Smooth muscle cell (in vitro differentiated cells): ENCODE results near the gene AKAP8L. TPM values are rescaled to one million over a fixed set of nuclear protein-coding genes. Genes with fewer than 3 reads are reported as not detected.

Experiments
- DNase-seq: peaks from one replicate; lab custom pipeline; 2025; ENCODE audit not compliant: unreplicated experiment; lab: John Stamatoyannopoulos, UW
- H2AFZ ChIP-seq: fragments of 200-600 bp; sonication (generic); 2 replicates; pipeline ENCODE4 v1.6.0; 2016; ENCODE audit warnings: antibody characterized with exemption, low read depth, mild to moderate bottlenecking
- H3F3A ChIP-seq: fragments of 200-600 bp; sonication (generic); 2 replicates; pipeline ENCODE4 v1.6.0; 2017; ENCODE audit warnings: antibody characterized with exemption, low read depth
- H3K27ac ChIP-seq: fragments of 200-600 bp; sonication (generic); 2 replicates; pipeline ENCODE4 v1.5.1; 2016; ENCODE audit warnings: low read depth, mild to moderate bottlenecking
- H3K27me3 ChIP-seq: fragments of 200-600 bp; sonication (generic); 2 replicates; pipeline ENCODE4 v1.6.1; 2016; ENCODE audit warnings: low read depth, mild to moderate bottlenecking
- H3K36me3 ChIP-seq: fragments of 200-600 bp; sonication (generic); 2 replicates; pipeline ENCODE4 v1.5.1; 2016; ENCODE audit warnings: low read depth
- H3K4me1 ChIP-seq: fragments of 200-600 bp; sonication (generic); 2 replicates; pipeline ENCODE4 v1.5.1; 2016; ENCODE audit warnings: low read depth
- H3K4me2 ChIP-seq: fragments of 200-600 bp; sonication (generic); 2 replicates; pipeline ENCODE4 v1.6.0; 2016; ENCODE audit warnings: mild to moderate bottlenecking
- H3K4me3 ChIP-seq: fragments of 200-600 bp; sonication (generic); 2 replicates; pipeline ENCODE4 v1.5.1; 2016; ENCODE audit warnings: mild to moderate bottlenecking
- H3K79me2 ChIP-seq: fragments of 200-600 bp; sonication (generic); 2 replicates; pipeline ENCODE4 v1.6.0; 2016; ENCODE audit warnings: low read depth, mild to moderate bottlenecking
- H3K9ac ChIP-seq: fragments of 200-600 bp; sonication (generic); 2 replicates; pipeline ENCODE4 v1.6.0; 2016; ENCODE audit warnings: low read depth
- H3K9me3 ChIP-seq: fragments of 200-600 bp; sonication (generic); replicated peaks from 2 replicates; pipeline ENCODE4 v1.5.1; 2016; ENCODE audit warnings: low read depth
- H4K20me1 ChIP-seq: fragments of 200-600 bp; sonication (generic); 2 replicates; pipeline ENCODE4 v1.6.0; 2016; ENCODE audit warnings: low read depth
- WGBS: methylation state at CpG from one replicate; pipeline ENCODE4 v1.1.7; 2016; ENCODE audit warnings: low lambda C conversion rate; 5-methylcytosine and 5-hydroxymethylcytosine counted together
- polyA plus RNA-seq: library from polyadenylated mRNA; unstranded; fragments of >200 nt; fragmentation: Nextera tagmentation; extraction: Ambion mirVana; gene quantifications from 2 replicates; pipeline ENCODE4 v1.2.1, GENCODE V29; 2016
- total RNA-seq: library from RNA; depleted of rRNA; stranded (reverse); fragments of >200 nt; gene quantifications from 2 replicates; pipeline ENCODE4 v1.2.3, GENCODE V29; 2014
- TF ChIP-seq, protein P1 (sequence below): fragments of 200-600 bp; sonication (generic); IDR thresholded peaks from 2 replicates; pipeline ENCODE4 v1.5.1; 2017; ENCODE audit warnings: borderline replicate concordance, mild to moderate bottlenecking, antibody characterized with exemption; ENCODE audit not compliant: insufficient read depth, poor library complexity, severe bottlenecking

The AKAP8L gene
- total and polyA plus RNA-seq, 2 experiments from 2014 or later: 61.9 to 105 TPM

DNA sequence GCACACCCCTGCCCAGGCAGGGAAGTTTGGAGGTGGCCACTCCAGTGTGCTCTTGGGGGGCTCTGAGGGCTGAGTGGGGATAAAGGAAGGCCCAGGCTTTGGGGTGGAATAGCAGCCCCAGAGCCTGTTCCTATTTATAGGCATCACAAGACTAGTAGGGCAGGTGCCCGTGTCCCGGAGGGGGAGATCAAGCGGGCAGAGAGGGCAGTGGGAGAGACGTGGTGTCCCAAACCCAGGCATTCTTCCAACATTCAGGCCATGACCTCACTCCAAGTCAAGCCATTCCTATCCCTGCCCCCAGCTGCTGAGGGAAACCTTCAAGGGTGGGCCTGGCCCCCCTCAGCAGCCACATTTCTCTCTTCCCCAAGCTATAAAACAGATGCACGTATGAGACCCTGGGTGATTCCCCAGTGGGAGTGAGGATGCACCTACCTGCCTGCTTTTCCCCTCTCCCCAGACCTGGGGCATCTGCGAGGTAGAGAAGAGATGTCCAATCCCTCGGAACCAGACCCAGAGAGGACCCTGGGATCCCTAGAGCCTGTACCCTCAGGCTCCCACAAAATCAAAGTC, 27.1 kb upstream of the AKAP8L start:
- no peak overlapping the region for H3K4me3 ChIP-seq
- H3K79me2 ChIP-seq: no peaks in the 10 kb centered on the region
- no peak overlapping the region for H3K4me2 ChIP-seq
- H3K9me3 ChIP-seq: no peaks in the 10 kb centered on the region
- DNase-seq: no peak
- 82% methylated on average over 7 of the region's 7 CpGs for WGBS
- H2AFZ ChIP-seq: no peak overlapping the region
- H3K36me3 ChIP-seq: no peaks in the 10 kb centered on the region
- peaks cover 5% of the 10 kb centered on the region for H3F3A ChIP-seq
- H3K4me1 ChIP-seq: no peaks in the 10 kb centered on the region
- no peaks in the 10 kb centered on the region for H4K20me1 ChIP-seq
- TF ChIP-seq, protein P1, sequence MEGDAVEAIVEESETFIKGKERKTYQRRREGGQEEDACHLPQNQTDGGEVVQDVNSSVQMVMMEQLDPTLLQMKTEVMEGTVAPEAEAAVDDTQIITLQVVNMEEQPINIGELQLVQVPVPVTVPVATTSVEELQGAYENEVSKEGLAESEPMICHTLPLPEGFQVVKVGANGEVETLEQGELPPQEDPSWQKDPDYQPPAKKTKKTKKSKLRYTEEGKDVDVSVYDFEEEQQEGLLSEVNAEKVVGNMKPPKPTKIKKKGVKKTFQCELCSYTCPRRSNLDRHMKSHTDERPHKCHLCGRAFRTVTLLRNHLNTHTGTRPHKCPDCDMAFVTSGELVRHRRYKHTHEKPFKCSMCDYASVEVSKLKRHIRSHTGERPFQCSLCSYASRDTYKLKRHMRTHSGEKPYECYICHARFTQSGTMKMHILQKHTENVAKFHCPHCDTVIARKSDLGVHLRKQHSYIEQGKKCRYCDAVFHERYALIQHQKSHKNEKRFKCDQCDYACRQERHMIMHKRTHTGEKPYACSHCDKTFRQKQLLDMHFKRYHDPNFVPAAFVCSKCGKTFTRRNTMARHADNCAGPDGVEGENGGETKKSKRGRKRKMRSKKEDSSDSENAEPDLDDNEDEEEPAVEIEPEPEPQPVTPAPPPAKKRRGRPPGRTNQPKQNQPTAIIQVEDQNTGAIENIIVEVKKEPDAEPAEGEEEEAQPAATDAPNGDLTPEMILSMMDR: no peak
- no peaks in the 10 kb centered on the region for H3K27me3 ChIP-seq
- H3K9ac ChIP-seq: no peak overlapping the region
- no peak overlapping the region for H3K27ac ChIP-seq

DNA sequence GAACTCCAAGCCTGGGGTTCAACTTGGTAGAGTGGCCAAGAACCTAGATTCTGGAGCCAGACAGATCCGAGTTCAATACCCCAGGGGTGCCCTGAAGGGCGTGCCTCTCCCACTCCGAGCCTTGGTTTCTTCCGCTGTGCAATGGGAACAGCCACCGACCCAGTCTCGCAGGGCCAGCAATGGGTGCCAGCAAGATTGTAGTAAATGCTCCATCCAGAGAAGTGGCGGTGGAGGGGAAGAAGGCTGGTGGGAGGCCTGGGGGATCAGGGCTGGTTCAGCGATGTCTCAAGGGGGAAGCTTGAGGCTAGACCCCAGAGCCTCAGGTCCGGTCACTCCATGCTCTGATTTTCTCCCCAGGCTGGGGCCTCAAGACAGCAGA, 26.4 kb upstream of the AKAP8L start:
- WGBS: 85% methylated on average over 9 of the region's 9 CpGs
- TF ChIP-seq, protein P1: no peak
- Histone ChIP-seq H2AFZ (no peak overlapping the region), H3K4me1 (no peaks in the 10 kb centered on the region), H3K9me3 (no peaks in the 10 kb centered on the region), H3K4me3 (no peak overlapping the region), H4K20me1 (no peaks in the 10 kb centered on the region), H3K9ac (no peak overlapping the region), H3K27ac (no peak overlapping the region), H3K4me2 (no peak overlapping the region), H3F3A (peaks cover 2% of the 10 kb centered on the region), H3K27me3 (no peaks in the 10 kb centered on the region), H3K36me3 (no peaks in the 10 kb centered on the region), H3K79me2 (no peaks in the 10 kb centered on the region)
- DNase-seq: no peak

DNA sequence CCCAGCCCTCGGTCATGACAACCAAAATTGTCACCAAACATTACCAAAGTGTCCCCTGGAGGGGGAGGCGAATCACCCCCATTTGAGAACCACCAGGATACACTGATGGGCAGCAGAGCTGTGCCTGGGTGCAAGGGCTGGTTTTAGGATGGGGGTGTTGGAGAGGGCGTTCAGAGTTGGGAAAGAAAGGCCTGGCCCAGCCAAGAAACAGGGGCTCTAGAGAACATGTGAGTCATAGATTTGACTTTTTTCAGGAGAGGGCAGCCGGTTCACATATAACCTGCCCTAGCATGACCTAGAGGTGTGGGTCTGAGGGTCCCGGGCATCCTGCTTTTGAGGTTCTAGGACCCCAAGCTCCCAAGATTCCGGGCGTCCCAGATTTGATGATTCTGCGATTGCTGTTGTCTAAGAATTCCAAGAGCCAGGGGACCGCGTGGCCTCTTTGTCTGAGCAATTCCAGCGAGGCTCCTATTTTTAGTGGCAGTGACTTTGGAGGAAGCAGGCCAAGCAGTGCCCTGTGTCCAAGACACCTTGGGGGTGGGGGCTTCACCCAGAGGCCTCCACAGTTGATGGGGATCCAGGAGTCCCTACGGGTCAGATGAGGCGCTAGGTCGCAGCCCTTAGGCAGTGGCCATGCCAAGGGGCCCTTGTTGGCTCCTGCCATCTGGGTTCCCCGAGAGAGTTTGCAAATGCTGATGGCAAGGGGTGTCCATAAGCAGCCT, 25.9 kb upstream of the AKAP8L start:
- Histone ChIP-seq H3F3A (no peaks in the 10 kb centered on the region), H3K27me3 (no peaks in the 10 kb centered on the region), H4K20me1 (no peaks in the 10 kb centered on the region), H3K36me3 (no peaks in the 10 kb centered on the region), H3K9me3 (no peaks in the 10 kb centered on the region), H3K79me2 (no peaks in the 10 kb centered on the region), H3K4me3 (no peak overlapping the region), H3K4me1 (no peaks in the 10 kb centered on the region), H3K9ac (no peak overlapping the region), H3K4me2 (no peak overlapping the region), H2AFZ (no peak overlapping the region), H3K27ac (no peak overlapping the region)
- DNase-seq: no peak
- TF ChIP-seq, protein P1: no peak
- WGBS: 92% methylated on average over 15 of the region's 15 CpGs

DNA sequence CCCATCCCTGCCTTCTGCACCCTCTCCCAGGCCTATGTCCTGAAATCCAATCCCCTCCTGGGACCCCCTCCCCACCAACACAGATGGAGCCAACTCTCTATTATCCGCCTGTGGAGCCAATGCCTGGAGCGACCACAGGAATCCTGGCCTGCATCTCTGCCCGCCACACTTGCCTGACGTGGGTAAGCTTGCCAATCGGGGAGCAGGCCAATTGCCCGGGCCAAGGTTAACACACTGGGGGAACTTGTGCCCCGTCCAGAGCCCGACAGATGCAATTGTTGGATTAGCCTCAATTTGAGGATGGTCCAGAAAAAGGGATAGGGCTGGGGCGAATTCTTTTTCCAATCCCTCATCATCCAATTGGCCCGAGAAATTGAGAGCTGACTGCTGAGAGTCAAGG, 25.1 kb upstream of the AKAP8L start:
- no peak for DNase-seq
- Histone ChIP-seq H3K27me3 (no peaks in the 10 kb centered on the region), H3K4me3 (no peak overlapping the region), H3K9me3 (no peaks in the 10 kb centered on the region), H4K20me1 (no peaks in the 10 kb centered on the region), H2AFZ (no peak overlapping the region), H3K79me2 (no peaks in the 10 kb centered on the region), H3K4me2 (no peak overlapping the region), H3K9ac (no peak overlapping the region), H3K4me1 (no peaks in the 10 kb centered on the region), H3F3A (no peaks in the 10 kb centered on the region), H3K36me3 (no peaks in the 10 kb centered on the region), H3K27ac (no peak overlapping the region)
- 94% methylated on average over 10 of the region's 10 CpGs for WGBS
- TF ChIP-seq, protein P1: no peak
